HepG2 (cell line): ENCODE data around the gene NHERF2. TPM values are rescaled to one million over a fixed set of nuclear protein-coding genes. Genes with fewer than 3 reads are reported as not detected.

Experiments used
- CCDC6 ChIP-seq: sonication (generic); formaldehyde crosslinking; IDR thresholded peaks from 2 replicates; pipeline ENCODE4 v1.8.1; 2022; ENCODE audit warnings: mild to moderate bottlenecking, missing genetic modification reagents, moderate library complexity
- HOXA9 ChIP-seq: sonication (generic); formaldehyde crosslinking; IDR thresholded peaks from 2 replicates; pipeline ENCODE4 v1.8.1; 2022; ENCODE audit warnings: missing genetic modification reagents, mild to moderate bottlenecking, moderate library complexity, borderline replicate concordance
- IRF2 ChIP-seq: IDR thresholded peaks from 2 replicates; pipeline ENCODE4 v1.6.1; 2018; ENCODE audit warnings: missing genetic modification reagents, missing compliant biosample characterization
- KLF9 ChIP-seq: IDR thresholded peaks from 2 replicates; pipeline ENCODE4 v1.6.1; 2016; ENCODE audit warnings: low read depth
- LCORL ChIP-seq, 2 experiments: fragments of 450-650 bp in 1 of 2; sonication (generic) in 1 of 2; formaldehyde crosslinking in 1 of 2; IDR thresholded peaks; 2 replicates each; pipeline versions ENCODE4 v1.5.0 to v1.6.1; 2017 to 2020; ENCODE audit warnings: antibody characterized with exemption in 1 of 2, missing genetic modification reagents in 1 of 2
- MTF2 ChIP-seq: sonication (generic); formaldehyde crosslinking; IDR thresholded peaks from 2 replicates; pipeline ENCODE4 v1.5.0; 2020; ENCODE audit warnings: missing genetic modification reagents, borderline replicate concordance
- NR2F1 ChIP-seq, 2 experiments: fragments of 450-650 bp in 1 of 2; formaldehyde crosslinking in 1 of 2; IDR thresholded peaks; 2 replicates each; pipeline versions ENCODE4 v1.5.0 to v1.6.1; 2016 to 2020; ENCODE audit warnings: mild to moderate bottlenecking in 1 of 2, missing compliant biosample characterization in 1 of 2, missing genetic modification reagents in 1 of 2, moderate library complexity in 1 of 2
- PHF8 ChIP-seq: sonication (generic); formaldehyde crosslinking; IDR thresholded peaks from 2 replicates; pipeline ENCODE4 v1.5.0; 2020; ENCODE audit warnings: missing genetic modification reagents
- POGZ ChIP-seq: sonication (generic); formaldehyde crosslinking; IDR thresholded peaks from 2 replicates; pipeline ENCODE4 v1.4.0; 2020; ENCODE audit warnings: mild to moderate bottlenecking, missing genetic modification reagents
- REXO4 ChIP-seq: sonication (generic); formaldehyde crosslinking; IDR thresholded peaks from 2 replicates; pipeline ENCODE4 v1.8.0; 2022; ENCODE audit warnings: missing genetic modification reagents, mild to moderate bottlenecking, borderline replicate concordance
- XBP1 ChIP-seq: sonication (generic); formaldehyde crosslinking; IDR thresholded peaks from 2 replicates; pipeline ENCODE4 v1.5.0; 2020; ENCODE audit warnings: missing genetic modification reagents
- ZNF17 ChIP-seq: sonication (generic); formaldehyde crosslinking; IDR thresholded peaks from 2 replicates; pipeline ENCODE4 v1.5.0; 2020; ENCODE audit warnings: mild to moderate bottlenecking, missing genetic modification reagents
- ZNF577 ChIP-seq: sonication (generic); formaldehyde crosslinking; IDR thresholded peaks from 2 replicates; pipeline ENCODE4 v1.4.0; 2020; ENCODE audit warnings: mild to moderate bottlenecking, low read depth, missing genetic modification reagents, borderline replicate concordance
- ZNF672 ChIP-seq: sonication (generic); formaldehyde crosslinking; IDR thresholded peaks from 2 replicates; pipeline ENCODE4 v1.8.1; 2022; ENCODE audit warnings: missing genetic modification reagents
- ZNF746 ChIP-seq: sonication (generic); formaldehyde crosslinking; IDR thresholded peaks from 2 replicates; pipeline ENCODE4 v1.8.0; 2022; ENCODE audit warnings: mild to moderate bottlenecking, missing genetic modification reagents
- ZSCAN21 ChIP-seq: sonication (generic); formaldehyde crosslinking; IDR thresholded peaks from 2 replicates; pipeline ENCODE4 v1.8.0; 2022; ENCODE audit warnings: mild to moderate bottlenecking, missing genetic modification reagents, moderate library complexity, borderline replicate concordance
- polyA plus RNA-seq, 8 experiments: library from polyadenylated mRNA; depleted of rRNA in 3 of 8; stranded (reverse) in 7 of 8; unstranded in 1 of 8; fragments of >200 nt; fragmentation: Illumina TruSeq in 4 of 8; extraction: Trizol in 4 of 8; gene quantifications; 2 replicates each; pipeline versions ENCODE4 v1.2.1 to v1.2.3, GENCODE V29; 2011 to 2016; ENCODE audit warnings: low read depth in 4 of 8, missing spikeins in 1 of 8, mixed read lengths in 1 of 8; ENCODE audit not compliant: insufficient read depth in 1 of 8
- total RNA-seq, 5 experiments: library from RNA; depleted of rRNA; stranded (reverse); fragments of >200 nt; fragmentation: Illumina TruSeq; extraction: Trizol; gene quantifications; 2 replicates each; pipeline ENCODE4 v1.2.3, GENCODE V29; 2016; ENCODE audit warnings: low read depth in 1 of 5
- TF ChIP-seq, protein P1 (sequence below): sonication (generic); formaldehyde crosslinking; IDR thresholded peaks from 2 replicates; pipeline ENCODE4 v1.5.0; 2020; ENCODE audit warnings: missing genetic modification reagents
- TF ChIP-seq, protein P2 (sequence below): sonication (generic); formaldehyde crosslinking; IDR thresholded peaks from 2 replicates; pipeline ENCODE4 v1.4.0; 2020; ENCODE audit warnings: missing genetic modification reagents
- TF ChIP-seq, protein P3 (sequence below): sonication (generic); formaldehyde crosslinking; IDR thresholded peaks from 2 replicates; pipeline ENCODE4 v1.4.0; 2020; ENCODE audit warnings: mild to moderate bottlenecking, low read depth, missing genetic modification reagents

NHERF2 gene
- total and polyA plus RNA-seq, 2 of the 13 experiments (the other 11 are each of a cell fraction or from before 2014, with no cell fraction given): 23.7 to 39.3 TPM

DNA sequence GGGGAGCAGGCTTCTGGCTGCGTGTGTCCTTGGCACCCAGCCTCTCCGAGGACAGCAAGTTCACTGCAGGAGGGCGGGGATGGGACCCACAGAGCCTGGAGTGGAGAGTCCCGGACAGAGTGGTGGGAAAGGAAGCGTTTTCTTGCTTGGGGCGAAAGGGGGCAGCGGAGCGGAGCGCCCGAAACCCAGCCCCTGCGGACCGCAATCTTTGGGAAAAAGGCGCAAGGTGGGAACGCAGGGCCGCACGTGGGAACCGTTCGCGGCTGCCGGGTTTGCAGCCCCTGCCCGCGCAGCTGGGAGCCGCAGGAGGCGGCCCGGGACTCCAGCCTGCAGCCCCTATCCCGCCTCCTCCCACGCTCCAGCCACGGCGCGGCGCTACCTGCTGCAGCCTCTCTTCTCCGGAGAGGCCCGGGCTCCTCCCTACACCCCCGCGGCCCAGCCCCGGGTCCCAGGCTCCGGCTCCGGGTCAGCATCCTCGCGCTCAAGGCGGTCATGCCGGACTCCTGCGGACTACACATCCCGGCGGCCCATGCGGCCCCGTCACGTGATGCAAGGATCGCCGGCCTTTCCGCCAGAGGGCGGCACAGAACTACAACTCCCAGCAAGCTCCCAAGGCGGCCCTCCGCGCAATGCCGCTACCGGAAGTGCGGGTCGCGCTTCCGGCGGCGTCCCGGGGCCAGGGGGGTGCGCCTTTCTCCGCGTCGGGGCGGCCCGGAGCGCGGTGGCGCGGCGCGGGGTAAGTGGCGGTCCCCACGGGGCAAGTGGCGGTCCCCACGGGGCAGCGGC lies 20.8 kb downstream of the NHERF2 start, which contains the start of the genes NTHL1 and TSC2 (continued):
- TF ChIP-seq ZNF672 (CRISPR knock-in tag): no peak
- TF ChIP-seq ZSCAN21: 0 out of 2 replicates have a peak, but pooled peaks have one; percentile 24
- TF ChIP-seq HOXA9 (CRISPR knock-in tag): 0 out of 2 replicates have a peak, but pooled peaks have one; percentile 51
- TF ChIP-seq IRF2: peak; percentile 96
- peak; percentile 49 for TF ChIP-seq CCDC6
- 0 out of 2 replicates have a peak, but pooled peaks have one; percentile 11 for TF ChIP-seq LCORL (IDR thresholded peaks at IDR 0.05)
- TF ChIP-seq LCORL (CRISPR knock-in tag; IDR thresholded peaks at IDR 0.05): peak; percentile 67
- TF ChIP-seq, protein P1, sequence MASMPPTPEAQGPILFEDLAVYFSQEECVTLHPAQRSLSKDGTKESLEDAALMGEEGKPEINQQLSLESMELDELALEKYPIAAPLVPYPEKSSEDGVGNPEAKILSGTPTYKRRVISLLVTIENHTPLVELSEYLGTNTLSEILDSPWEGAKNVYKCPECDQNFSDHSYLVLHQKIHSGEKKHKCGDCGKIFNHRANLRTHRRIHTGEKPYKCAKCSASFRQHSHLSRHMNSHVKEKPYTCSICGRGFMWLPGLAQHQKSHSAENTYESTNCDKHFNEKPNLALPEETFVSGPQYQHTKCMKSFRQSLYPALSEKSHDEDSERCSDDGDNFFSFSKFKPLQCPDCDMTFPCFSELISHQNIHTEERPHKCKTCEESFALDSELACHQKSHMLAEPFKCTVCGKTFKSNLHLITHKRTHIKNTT (CRISPR knock-in tag): 0 out of 2 replicates have a peak, but pooled peaks have one; percentile 36
- peak; percentile 75 for TF ChIP-seq PHF8 (CRISPR knock-in tag)
- TF ChIP-seq, protein P2, sequence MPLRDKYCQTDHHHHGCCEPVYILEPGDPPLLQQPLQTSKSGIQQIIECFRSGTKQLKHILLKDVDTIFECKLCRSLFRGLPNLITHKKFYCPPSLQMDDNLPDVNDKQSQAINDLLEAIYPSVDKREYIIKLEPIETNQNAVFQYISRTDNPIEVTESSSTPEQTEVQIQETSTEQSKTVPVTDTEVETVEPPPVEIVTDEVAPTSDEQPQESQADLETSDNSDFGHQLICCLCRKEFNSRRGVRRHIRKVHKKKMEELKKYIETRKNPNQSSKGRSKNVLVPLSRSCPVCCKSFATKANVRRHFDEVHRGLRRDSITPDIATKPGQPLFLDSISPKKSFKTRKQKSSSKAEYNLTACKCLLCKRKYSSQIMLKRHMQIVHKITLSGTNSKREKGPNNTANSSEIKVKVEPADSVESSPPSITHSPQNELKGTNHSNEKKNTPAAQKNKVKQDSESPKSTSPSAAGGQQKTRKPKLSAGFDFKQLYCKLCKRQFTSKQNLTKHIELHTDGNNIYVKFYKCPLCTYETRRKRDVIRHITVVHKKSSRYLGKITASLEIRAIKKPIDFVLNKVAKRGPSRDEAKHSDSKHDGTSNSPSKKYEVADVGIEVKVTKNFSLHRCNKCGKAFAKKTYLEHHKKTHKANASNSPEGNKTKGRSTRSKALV (CRISPR knock-in tag): peak; percentile 57; the same call in 1 of the 2 replicates
- no peak for TF ChIP-seq POGZ
- no peak for TF ChIP-seq NR2F1 (CRISPR knock-in tag; IDR thresholded peaks at IDR 0.05)
- TF ChIP-seq REXO4: no peak
- TF ChIP-seq ZNF17 (CRISPR knock-in tag): no peak
- TF ChIP-seq XBP1 (CRISPR knock-in tag): no peak
- no peak for TF ChIP-seq MTF2 (CRISPR knock-in tag)
- TF ChIP-seq, protein P3, sequence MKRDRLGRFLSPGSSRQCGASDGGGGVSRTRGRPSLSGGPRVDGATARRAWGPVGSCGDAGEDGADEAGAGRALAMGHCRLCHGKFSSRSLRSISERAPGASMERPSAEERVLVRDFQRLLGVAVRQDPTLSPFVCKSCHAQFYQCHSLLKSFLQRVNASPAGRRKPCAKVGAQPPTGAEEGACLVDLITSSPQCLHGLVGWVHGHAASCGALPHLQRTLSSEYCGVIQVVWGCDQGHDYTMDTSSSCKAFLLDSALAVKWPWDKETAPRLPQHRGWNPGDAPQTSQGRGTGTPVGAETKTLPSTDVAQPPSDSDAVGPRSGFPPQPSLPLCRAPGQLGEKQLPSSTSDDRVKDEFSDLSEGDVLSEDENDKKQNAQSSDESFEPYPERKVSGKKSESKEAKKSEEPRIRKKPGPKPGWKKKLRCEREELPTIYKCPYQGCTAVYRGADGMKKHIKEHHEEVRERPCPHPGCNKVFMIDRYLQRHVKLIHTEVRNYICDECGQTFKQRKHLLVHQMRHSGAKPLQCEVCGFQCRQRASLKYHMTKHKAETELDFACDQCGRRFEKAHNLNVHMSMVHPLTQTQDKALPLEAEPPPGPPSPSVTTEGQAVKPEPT (CRISPR knock-in tag): no peak
- no peak for TF ChIP-seq KLF9
- TF ChIP-seq ZNF577 (CRISPR knock-in tag): no peak
- no peak; the same call in 1 of the 2 replicates for TF ChIP-seq ZNF746 (CRISPR knock-in tag)
